NB4 (cell line): ENCODE data around the gene MTREX.

Experiments used
- CTCF ChIP-seq: IDR thresholded peaks from one replicate; pipeline ENCODE4 v1.5.1; 2012; ENCODE audit warnings: low read depth, low read length
- MAX ChIP-seq: IDR thresholded peaks from 2 replicates; pipeline ENCODE4 v1.6.1; 2011; ENCODE audit warnings: low read depth, low read length
- POLR2A ChIP-seq: IDR thresholded peaks from 2 replicates; pipeline ENCODE4 v1.6.1; 2011; ENCODE audit warnings: mild to moderate bottlenecking; ENCODE audit not compliant: insufficient read length; ENCODE audit errors: extremely low read depth

GRCh38 chr5:55300890-55301289, 6.9 kb upstream of the MTREX start:
- TF ChIP-seq POLR2A, result no peak
- no peak for TF ChIP-seq CTCF
- no peak for TF ChIP-seq MAX
